Type B pancreatic cell (in vitro differentiated cells): Measurements from ENCODE around the gene MNT. TPM values are rescaled to one million over a fixed set of nuclear protein-coding genes. Genes with fewer than 3 reads are reported as not detected.
A peak's percentile ranks its signal among the peaks of the same experiment; 100 is the strongest.

Experiments used
- DNase-seq: peaks from one replicate; pipeline ENCODE4 v3.0.0; 2021; ENCODE audit warnings: mixed read lengths; ENCODE audit not compliant: unreplicated experiment; ENCODE audit errors: extremely low spot score
- H3K27ac Mint-ChIP-seq: 2 replicates; pipeline ENCODE4 v1.8.0; 2021; ENCODE audit warnings: mild to moderate bottlenecking, mixed read lengths
- H3K27me3 Mint-ChIP-seq: 2 replicates; pipeline ENCODE4 v1.8.0; 2021; ENCODE audit warnings: mixed read lengths
- H3K36me3 Mint-ChIP-seq: 2 replicates; pipeline ENCODE4 v1.8.0; 2021; ENCODE audit warnings: mixed read lengths
- H3K4me1 Mint-ChIP-seq: one replicate; pipeline ENCODE4 v1.8.0; 2021; ENCODE audit warnings: mixed read lengths; ENCODE audit not compliant: unreplicated experiment
- H3K4me3 Mint-ChIP-seq: 2 replicates; pipeline ENCODE4 v1.8.0; 2021; ENCODE audit warnings: mild to moderate bottlenecking, mixed read lengths
- H3K9me3 Mint-ChIP-seq: 2 replicates; pipeline ENCODE4 v1.8.0; 2021; ENCODE audit warnings: mixed read lengths
- total RNA-seq: library from RNA; stranded (reverse); gene quantifications from 2 replicates; pipeline ENCODE4 v1.2.1, GENCODE V29; 2021; ENCODE audit warnings: low replicate concordance
- TF ChIP-seq, protein P1 (sequence below): fragments of 200-600 bp; sonication (generic); conservative IDR thresholded peaks from 2 replicates; pipeline ENCODE4 v1.5.0; 2021; ENCODE audit warnings: antibody characterized with exemption, mild to moderate bottlenecking

The MNT gene
- total RNA-seq, 1 donor from 2014 or later = 26.9 TPM

DNA sequence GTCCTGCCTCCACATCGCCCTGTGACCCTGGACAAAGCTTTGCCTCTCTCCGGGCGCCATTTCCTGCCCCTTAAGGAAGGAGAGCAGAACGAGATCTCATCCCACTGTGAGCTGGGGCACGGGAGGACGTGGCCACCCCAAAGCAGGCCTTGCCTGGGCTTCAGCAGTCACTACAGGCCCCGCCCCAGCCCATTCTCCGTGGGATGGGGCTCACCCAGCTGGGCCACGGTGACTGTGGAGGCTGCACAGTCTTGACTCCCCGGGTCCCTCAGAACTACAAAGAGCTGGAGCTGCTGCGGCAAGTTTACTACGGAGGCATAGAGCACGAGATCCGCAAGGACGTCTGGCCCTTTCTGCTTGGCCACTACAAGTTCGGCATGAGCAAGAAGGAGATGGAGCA is 28.2 kb downstream of the MNT start:
- Mint-ChIP-seq H3K27ac (no peak overlapping the region), H3K9me3 (no peaks in the 10 kb centered on the region), H3K4me3 (no peak overlapping the region), H3K4me1 (peaks cover 5% of the 10 kb centered on the region), H3K36me3 (no peaks in the 10 kb centered on the region), H3K27me3 (no peaks in the 10 kb centered on the region)
- DNase-seq = no peak
- TF ChIP-seq, protein P1, sequence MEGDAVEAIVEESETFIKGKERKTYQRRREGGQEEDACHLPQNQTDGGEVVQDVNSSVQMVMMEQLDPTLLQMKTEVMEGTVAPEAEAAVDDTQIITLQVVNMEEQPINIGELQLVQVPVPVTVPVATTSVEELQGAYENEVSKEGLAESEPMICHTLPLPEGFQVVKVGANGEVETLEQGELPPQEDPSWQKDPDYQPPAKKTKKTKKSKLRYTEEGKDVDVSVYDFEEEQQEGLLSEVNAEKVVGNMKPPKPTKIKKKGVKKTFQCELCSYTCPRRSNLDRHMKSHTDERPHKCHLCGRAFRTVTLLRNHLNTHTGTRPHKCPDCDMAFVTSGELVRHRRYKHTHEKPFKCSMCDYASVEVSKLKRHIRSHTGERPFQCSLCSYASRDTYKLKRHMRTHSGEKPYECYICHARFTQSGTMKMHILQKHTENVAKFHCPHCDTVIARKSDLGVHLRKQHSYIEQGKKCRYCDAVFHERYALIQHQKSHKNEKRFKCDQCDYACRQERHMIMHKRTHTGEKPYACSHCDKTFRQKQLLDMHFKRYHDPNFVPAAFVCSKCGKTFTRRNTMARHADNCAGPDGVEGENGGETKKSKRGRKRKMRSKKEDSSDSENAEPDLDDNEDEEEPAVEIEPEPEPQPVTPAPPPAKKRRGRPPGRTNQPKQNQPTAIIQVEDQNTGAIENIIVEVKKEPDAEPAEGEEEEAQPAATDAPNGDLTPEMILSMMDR = no peak

DNA sequence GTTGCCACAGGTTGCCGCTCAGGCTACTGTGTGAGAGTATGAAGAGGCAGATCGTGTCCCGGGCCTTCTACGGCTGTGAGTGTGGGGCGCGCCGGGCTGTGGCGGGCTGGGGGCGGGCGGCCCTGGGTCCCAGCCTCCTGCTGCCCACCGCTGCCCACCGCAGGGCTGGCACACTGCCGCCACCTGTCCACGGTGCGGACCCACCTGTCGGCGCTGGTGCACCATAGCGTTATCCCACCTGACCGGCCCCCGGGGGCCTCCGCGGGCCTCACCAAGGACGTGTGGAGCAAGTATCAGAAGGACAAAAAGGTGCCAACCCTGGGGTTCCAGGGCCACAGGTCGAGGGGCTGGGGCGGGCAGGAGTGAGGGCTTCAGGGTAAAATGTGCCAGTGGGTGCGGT is 28.7 kb downstream of the MNT start:
- Mint-ChIP-seq H3K36me3 (no peaks in the 10 kb centered on the region), H3K27ac (no peak overlapping the region), H3K9me3 (no peaks in the 10 kb centered on the region), H3K4me3 (no peak overlapping the region), H3K4me1 (peaks cover 5% of the 10 kb centered on the region), H3K27me3 (no peaks in the 10 kb centered on the region)
- no peak for DNase-seq
- TF ChIP-seq, protein P1 = no peak

DNA sequence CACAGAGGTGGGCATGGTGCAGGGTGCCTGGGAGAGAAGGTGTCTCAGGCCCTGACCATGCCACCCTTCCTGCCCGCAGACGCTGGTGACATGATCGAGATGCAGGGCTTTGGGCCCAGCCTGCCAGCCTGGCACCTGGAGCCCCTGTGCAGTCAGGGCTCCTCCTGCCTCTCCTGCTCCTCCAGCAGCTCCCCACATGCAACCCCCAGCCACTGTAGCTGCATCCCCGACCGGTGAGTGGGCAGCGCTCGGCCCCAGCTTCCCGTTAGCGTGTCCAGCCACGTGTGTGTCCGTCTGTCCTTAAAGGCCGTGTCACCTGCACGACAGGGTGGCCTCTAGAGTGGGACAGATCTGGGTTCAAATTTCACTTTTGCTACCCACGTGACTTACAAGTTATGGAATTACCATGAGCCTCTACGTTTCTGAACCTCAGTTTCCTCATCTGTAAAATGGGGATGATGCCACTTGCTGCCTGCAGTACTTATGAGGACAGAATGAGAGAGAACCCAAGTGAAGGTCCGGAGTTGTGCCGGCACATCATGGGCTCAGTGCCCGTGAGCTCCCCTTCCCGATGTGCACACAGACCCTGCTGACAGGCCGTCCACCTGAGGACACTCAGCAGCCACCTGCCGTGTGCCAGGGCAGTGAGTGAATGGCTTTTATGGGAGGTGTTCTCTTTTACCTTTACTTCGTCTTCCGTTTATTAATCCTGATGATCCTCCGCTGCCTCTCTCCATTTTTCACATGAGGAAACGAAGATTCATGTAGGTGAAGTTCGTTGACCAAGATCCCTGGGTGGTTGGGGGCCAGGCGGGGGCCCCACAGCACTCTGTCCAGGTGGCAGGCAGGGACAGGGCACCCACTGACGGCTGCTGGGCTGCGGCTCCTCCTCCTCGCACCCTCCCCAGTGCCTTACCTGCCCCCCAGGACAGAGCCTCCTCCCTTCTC is 29.4 kb downstream of the MNT start:
- TF ChIP-seq, protein P1 = no peak
- H3K27ac Mint-ChIP-seq = no peak overlapping the region
- H3K4me1 Mint-ChIP-seq = peaks cover 5% of the 10 kb centered on the region
- H3K4me3 Mint-ChIP-seq = no peak overlapping the region
- H3K27me3 Mint-ChIP-seq = no peaks in the 10 kb centered on the region
- no peaks in the 10 kb centered on the region for H3K9me3 Mint-ChIP-seq
- no peak for DNase-seq
- H3K36me3 Mint-ChIP-seq = no peaks in the 10 kb centered on the region

DNA sequence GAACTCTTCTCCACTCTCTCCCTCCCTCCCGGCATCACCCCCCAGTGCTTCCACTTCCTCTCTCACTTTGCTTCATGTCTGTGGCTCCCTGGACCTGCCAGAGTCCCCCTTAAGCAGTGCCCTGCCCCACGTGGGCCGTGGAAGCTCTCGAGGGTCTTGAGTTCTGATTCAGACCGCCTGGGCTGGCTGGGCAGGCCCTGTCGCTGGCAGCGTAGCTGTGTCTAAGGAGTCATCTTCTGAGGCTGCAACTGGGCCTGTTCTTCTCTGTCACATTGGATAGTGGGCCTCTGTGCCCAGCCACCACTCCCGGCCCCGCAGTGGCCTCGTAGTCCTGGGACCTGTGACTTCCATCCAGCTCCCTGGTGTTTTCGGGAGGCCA is 30.7 kb downstream of the MNT start:
- H3K4me1 Mint-ChIP-seq = peaks cover 5% of the 10 kb centered on the region
- no peaks in the 10 kb centered on the region for H3K27me3 Mint-ChIP-seq
- no peak overlapping the region for H3K4me3 Mint-ChIP-seq
- TF ChIP-seq, protein P1 = no peak
- no peaks in the 10 kb centered on the region for H3K36me3 Mint-ChIP-seq
- no peaks in the 10 kb centered on the region for H3K9me3 Mint-ChIP-seq
- no peak for DNase-seq
- H3K27ac Mint-ChIP-seq = no peak overlapping the region

DNA sequence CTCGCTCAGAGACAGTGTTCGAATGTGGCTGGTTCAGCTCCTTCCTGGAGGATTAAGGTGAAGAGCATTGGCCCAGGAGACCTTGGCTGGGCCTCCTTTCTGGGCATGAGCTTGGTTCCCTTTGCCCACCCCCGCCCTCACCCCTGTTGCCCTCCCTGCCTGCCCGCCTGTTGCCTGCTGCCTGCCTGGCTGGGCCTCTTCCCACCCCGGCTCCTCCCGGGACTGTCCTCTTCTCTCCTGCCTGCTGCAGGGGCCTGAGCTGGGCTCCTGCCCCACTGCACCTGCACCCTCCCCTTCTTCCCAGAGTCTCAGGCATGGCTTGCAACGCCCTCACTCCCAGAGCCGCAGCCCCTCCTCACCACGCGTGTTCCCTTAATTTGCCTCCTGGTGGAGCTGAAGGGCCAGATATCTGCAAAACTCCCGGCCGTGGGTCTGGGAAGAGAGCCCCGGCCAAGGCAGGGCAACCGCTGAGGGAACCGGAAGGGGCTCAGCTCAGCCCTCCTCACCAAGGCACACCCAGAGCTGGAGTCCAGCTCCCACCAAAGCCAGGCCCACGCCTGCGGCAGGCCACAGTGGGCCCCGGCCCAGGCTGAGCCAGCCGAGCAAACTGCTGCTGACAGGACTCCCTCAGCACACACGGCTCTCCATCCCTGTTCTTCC is 31.2 kb downstream of the MNT start:
- Mint-ChIP-seq H3K4me1 (peaks cover 2% of the 10 kb centered on the region), H3K9me3 (no peaks in the 10 kb centered on the region), H3K36me3 (no peaks in the 10 kb centered on the region), H3K27me3 (no peaks in the 10 kb centered on the region), H3K27ac (no peak overlapping the region), H3K4me3 (no peak overlapping the region)
- TF ChIP-seq, protein P1 = peak; percentile 45
- no peak for DNase-seq
